ENCODE data around the gene KIAA0232.
"Not testable (repeated sequence)": the region's sequence is repeated elsewhere in the genome, so short reads cannot be mapped to it uniquely, and the experiment has no call there.

KIAA0232 gene

GRCh38 chr4:6887591-6888371 lies 105.3 kb downstream of the KIAA0232 start:
- no peak for DNase-seq

GRCh38 chr4:6888506-6889071 lies 106.1 kb downstream of the KIAA0232 start:
- no peak for DNase-seq

GRCh38 chr4:6889101-6889735 lies 106.7 kb downstream of the KIAA0232 start:
- DNase-seq = no peak

- DNase-seq = no peak
Measured at GRCh38 chr4:6889736-6890324, 107.3 kb downstream of the KIAA0232 start.

DNA sequence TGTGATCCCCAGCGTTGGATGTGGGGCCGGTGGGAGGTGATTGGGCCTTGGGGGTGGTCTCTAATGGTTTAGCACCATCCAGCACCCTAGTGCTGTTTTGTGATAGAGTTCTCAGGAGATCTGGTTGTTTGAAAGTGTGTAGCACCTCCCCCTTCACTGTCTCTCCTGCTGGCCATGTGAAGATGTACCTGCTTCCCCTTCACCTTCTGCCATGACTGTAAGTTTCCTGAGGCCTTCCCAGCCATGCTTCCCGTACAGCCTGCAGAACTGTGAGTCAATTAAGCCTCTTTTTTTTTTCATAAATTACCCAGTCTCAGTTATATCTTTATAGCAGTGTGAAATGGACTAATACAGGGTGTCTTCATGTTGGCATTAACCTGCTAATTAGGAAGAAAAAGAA lies 107.8 kb downstream of the KIAA0232 start:
- DNase-seq = no peak

GRCh38 chr4:6890971-6891370 lies 108.4 kb downstream of the KIAA0232 start:
- not testable (repeated sequence) for DNase-seq

- peak; percentile 6 for DNase-seq
Measured at GRCh38 chr4:6891436-6892170, 109.1 kb downstream of the KIAA0232 start.

- DNase-seq = no peak
Measured at GRCh38 chr4:6892190-6892908, 109.8 kb downstream of the KIAA0232 start.

DNA sequence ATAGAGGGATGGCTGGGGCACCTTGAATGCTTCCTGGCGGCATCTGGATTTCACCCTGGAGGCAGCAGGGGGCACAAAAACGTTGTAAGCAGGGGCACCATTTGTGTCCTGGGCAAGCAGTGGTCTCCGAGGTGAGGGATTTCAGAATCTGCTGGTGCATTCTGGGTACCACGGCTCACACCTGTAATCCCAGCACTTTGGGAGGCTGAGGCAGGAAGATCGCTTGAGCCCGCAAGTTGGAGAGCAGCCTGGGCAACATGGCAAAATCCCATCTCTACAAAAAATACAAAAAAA lies 110.3 kb downstream of the KIAA0232 start:
- DNase-seq = no peak

DNA sequence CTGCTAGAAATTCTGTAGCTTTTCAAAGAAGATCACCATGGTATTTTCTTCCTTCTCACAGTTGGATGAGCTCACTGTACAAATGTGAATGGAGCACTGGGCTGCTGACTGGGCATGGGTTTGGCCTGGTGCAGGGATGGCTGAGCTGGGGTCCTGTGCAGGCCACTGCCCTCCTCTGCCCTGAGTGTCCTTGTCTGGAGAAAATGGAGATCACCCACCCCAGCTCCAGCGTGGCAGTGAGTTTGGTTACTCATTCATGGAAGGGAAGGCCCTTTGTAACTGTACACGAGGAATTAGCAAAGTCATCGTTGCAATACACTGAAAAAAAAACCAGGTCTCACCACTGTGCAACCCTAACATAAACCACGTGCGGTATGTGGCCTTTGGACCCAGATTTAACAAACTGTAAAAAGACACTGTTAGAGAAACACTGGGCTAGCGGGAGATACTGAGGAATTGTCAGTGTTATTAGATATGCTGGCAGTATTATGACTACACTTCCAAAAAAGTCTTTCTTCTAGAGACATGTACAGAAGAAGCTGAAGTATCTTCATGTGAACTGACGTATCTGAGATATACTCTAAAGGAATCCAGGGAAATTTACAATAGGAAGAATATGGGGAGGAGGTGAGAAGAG lies 111.0 kb downstream of the KIAA0232 start:
- DNase-seq = no peak

- DNase-seq = no peak
Measured at GRCh38 chr4:6894086-6894478, 111.6 kb downstream of the KIAA0232 start.

- no peak for DNase-seq
Measured at GRCh38 chr4:6894528-6895498, 112.3 kb downstream of the KIAA0232 start.

DNA sequence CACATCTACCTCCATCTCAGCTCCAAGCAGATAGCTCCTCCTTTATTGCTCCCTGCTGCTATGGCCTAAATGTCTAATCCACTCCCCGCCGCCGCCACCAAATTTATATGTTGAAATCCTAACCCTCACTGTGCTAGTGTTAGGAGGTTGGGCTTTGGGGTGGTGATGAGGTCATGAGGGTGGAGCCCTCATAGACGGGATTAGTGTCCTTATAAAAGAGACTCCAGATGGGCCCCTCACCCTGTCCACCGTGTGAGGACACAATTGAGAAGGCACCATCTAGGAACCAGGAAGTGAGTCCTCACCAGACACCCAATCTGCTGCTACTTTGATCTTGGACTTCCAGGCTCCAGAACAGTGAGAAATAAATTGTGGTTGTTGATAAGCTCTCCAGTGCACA lies 113.5 kb downstream of the KIAA0232 start:
- no peak for DNase-seq

DNA sequence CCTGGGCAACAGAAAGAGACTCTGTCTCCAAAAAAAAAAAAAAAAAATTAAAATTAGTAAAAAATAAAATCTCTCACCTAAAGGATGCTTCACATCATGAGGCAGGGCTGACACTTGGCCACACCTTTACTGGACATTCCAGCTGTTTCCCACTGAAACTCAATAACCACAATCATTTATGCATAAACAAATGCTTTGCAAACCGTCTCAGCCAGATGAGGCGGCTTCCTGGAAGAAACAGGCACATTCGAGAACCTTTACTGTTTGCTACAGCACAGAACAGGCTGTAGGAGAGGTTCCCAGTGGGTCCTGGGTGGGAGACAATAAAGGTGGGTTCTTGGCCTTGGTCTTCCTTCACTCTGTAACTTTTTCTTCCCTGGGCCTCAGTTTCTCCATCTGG lies 116.2 kb downstream of the KIAA0232 start:
- DNase-seq = no peak

- DNase-seq = no peak
Measured at GRCh38 chr4:6900181-6900812, 117.8 kb downstream of the KIAA0232 start.

DNA sequence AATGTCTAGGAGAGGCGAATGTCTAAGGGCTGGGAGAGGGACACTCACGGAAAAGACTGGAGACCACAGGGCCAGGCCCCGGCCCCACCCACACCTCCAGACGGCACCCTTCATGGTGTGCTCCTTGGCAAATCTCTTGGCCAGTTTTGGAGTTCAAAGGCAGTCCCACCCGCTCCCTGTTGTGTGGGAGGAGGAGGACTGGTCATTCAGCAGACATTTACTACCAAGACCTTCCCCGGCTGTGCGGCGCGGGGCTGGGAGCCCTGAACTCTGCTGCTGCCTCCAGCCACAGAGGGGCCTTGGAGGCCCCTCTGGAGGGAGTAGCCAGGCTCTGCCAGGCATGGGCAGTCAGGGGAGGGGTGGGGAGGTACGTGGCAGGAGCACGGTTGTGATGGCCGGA lies 118.4 kb downstream of the KIAA0232 start:
- DNase-seq = no peak

DNA sequence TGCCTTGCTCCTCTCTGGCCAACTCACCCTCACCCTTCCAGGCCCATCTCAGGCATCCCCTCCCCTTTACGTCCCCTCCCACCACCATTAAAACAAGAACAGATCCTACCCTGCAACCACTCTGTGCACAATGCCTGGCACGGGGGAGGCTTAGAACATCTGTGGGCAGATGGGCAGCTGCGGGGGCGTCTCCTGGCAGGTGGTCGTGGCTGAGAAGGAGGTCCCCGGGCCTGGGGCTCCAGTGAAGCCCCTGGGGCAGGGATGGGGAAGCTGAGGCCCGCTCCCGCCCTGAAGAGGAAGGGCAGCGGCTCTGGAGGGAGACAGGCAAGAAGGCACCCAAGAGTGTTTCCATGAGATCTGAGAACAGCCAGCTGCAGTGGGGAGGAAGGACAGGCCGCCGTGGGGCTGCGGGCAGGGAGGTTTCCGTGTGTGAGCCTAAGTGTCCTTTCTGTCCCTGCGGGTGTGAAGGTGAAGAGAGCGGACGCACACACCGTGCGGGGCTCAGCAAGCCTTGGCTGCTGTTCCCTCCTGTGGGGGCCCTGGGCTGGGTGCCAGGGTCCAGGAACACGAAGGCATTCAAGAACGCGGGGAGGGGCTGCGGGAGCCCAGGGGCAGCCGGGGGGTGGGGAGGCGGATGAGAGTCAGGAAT lies 119.3 kb downstream of the KIAA0232 start:
- no peak for DNase-seq

- DNase-seq = no peak
Measured at GRCh38 chr4:6902318-6903042, 120.0 kb downstream of the KIAA0232 start.
